GM13976 (cell line): Measurements from ENCODE around the gene LETMD1.

ENCODE experiments used
- DNase-seq: peaks from one replicate; pipeline ENCODE4 v3.0.0; 2012; ENCODE audit warnings: low spot score
- in situ Hi-C: fragments of 300-500 bp; cut with MboI; formaldehyde crosslinking; loops from one replicate; pipeline ENCODE4 v1.12.0; 2022; ENCODE audit warnings: low sequenced_read_pairs, mixed read lengths, inconsistent platforms; ENCODE audit not compliant: unreplicated experiment
- TF ChIP-seq, protein P1 (sequence below): IDR thresholded peaks from 2 replicates; pipeline ENCODE4 v1.5.1; 2012; ENCODE audit warnings: borderline replicate concordance, mild to moderate bottlenecking; ENCODE audit not compliant: insufficient read depth; ENCODE audit errors: extremely low read depth, missing control alignments, control extremely low read depth

Gene LETMD1

DNA sequence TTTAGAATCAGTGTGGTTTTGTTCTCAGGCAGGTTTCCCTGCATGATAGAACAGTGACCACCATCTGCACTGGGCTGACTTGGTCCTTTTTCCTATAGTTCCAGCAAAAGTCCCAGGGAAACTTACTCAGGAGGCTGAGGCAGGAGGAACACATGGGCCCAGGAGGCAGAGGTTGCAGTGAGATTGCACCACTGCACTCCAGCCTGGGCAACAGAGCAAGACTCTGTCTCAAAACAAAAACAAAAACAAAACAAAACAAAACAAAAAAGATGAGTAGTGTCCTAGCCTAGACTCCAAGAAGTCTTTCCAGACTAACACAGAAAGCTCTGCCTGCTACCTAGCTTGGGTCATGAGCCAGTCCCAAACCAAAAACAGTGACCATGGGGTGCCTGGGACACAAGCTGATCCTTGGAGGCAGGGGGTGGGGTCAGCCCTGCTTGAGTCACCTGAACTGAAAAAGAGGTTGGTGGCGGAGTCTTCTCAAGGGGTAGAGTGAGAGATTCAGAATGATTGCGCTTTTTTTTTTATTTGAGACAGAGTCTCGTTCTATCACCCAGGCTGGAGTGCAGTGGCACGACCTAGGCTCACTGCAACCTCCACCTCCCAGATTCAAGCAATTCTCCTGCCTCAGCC, 14.6 kb upstream of the LETMD1 start:
- TF ChIP-seq, protein P1, sequence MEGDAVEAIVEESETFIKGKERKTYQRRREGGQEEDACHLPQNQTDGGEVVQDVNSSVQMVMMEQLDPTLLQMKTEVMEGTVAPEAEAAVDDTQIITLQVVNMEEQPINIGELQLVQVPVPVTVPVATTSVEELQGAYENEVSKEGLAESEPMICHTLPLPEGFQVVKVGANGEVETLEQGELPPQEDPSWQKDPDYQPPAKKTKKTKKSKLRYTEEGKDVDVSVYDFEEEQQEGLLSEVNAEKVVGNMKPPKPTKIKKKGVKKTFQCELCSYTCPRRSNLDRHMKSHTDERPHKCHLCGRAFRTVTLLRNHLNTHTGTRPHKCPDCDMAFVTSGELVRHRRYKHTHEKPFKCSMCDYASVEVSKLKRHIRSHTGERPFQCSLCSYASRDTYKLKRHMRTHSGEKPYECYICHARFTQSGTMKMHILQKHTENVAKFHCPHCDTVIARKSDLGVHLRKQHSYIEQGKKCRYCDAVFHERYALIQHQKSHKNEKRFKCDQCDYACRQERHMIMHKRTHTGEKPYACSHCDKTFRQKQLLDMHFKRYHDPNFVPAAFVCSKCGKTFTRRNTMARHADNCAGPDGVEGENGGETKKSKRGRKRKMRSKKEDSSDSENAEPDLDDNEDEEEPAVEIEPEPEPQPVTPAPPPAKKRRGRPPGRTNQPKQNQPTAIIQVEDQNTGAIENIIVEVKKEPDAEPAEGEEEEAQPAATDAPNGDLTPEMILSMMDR, result no peak
- in situ Hi-C loops, result no loop called here
- DNase-seq, result no peak

DNA sequence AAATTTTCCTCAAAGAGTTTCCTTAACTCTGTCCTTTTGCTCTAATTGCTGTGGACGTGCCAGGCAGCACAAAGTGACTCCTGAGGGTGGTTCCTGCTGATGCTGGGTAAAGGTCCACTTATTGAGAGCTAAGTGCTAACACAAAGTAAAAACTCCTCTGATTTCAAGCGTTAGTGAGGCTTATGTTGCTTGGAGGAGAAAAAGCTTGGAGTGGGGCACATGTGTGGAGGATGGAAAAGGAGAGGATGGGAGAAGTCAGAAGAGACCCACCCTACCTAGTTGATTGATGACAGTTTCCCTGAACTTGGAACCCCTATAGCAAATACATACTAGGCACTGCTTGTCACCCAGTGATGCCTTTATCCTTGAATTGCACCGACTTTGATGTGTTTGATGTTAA, 11.8 kb upstream of the LETMD1 start:
- DNase-seq, result no peak
- in situ Hi-C loops, result no loop called here
- TF ChIP-seq, protein P1, result no peak

DNA sequence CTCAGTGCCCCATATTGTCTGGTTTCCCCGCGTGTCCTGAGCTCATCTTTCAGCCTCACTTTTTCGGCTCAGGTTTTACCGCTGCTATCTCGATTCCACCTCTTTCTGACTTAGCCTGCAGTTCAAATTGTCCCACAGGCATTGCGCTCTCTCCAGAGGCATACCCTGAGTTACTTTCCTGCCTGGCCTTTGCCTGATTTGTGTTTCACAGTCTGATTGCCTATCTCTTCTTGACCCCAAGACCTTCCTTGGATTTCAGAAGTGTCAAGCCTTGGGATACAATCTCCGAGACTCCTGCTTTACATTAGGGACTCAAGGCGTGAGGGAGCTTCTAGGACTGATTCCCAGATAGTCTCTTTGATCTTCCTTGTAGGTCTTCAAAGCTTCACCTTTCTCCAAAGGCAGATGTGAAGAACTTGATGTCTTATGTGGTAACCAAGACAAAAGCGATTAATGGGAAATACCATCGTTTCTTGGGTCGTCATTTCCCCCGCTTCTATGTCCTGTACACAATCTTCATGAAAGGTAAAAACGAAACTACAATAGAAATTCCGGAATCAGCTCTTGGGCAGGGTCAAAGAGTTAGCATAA, 629 bp downstream of the LETMD1 start:
- TF ChIP-seq, protein P1, result no peak
- DNase-seq, result no peak
- in situ Hi-C loops, result loop anchor here (5.0 kb wide), 1 partner anchor 294 kb away; no protein-coding TSS in a partner anchor

DNA sequence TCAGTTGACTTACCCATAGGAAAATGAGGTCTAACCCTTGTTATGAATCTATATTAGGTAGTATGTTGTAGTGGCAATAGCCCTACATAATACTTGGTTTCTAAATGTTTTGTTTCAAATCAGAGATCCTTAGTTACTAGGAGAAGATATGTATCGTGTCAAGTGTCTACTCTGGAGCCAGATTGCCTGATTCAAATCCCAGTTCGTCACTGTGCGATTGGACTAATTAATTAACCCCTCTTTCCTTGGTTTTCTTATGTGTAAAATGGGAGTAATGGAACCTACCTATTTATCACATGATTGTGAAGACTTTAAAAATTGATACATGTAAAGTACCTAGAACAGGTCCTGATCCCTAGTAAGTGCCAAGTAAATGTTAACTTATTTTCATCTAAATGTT, 1.4 kb downstream of the LETMD1 start:
- no peak for DNase-seq
- TF ChIP-seq, protein P1, result no peak
- in situ Hi-C loops, result loop anchor here (5.0 kb wide), 1 partner anchor 293 kb away; no protein-coding TSS in a partner anchor

DNA sequence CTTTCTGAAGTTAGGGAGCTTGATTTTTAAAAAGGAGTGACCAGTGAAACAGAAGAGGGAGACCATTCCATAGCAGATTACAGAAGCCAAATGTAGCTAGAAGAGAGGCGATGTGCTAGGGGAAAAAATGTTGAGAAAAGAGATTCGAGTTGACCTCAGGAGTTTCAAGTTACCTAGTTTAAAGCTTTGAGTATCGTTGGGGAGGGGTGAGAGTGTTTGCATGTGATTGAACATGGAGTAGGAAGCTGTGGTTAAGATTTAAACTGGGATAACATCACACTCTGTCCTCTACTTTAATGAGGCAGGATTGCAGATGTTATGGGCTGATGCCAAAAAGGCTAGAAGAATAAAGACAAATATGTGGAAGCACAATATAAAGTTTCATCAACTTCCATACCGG, 3.7 kb downstream of the LETMD1 start:
- DNase-seq, result no peak
- in situ Hi-C loops, result no loop called here
- TF ChIP-seq, protein P1, result no peak

DNA sequence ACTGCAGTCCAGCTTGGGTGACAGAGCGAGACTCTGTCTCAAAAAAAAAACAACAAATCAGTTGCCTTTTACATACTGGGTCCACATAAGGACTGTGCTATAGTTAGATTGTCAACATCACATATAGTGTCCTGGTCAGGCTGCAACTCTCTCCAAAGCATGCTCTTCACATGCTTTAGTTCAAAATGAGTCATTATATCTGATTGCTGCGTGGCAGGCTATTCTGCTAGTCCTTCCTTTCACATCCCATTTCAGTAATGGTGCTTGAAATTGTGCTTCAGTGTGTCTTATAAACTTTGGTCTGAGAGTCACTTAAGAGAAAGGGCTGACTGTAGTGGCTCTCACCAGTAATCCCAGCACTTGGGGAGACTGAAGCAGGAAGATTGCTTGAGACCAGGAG, 6.9 kb downstream of the LETMD1 start:
- in situ Hi-C loops, result no loop called here
- TF ChIP-seq, protein P1, result no peak
- no peak for DNase-seq

DNA sequence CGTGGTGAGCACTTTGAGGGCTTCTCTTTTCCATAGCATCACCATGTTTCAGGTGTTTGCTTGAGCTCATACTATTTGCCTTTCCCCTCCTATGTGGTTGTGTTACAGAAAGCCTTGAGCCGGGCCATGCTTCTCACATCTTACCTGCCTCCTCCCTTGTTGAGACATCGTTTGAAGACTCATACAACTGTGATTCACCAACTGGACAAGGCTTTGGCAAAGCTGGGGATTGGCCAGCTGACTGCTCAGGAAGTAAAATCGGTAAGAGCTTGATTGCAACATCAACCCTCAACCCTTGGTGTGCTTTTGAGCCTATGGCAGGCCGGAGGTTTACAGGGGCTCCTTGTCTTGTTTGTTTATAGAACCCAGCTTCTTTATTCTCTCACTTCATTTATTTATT, 8.1 kb downstream of the LETMD1 start:
- TF ChIP-seq, protein P1, result no peak
- no peak for DNase-seq
- in situ Hi-C loops, result no loop called here
